Astrocyte (in vitro differentiated cells and primary cell): Measurements from ENCODE around the gene KISS1R. TPM values are rescaled to one million over a fixed set of nuclear protein-coding genes. Genes with fewer than 3 reads are reported as not detected.

Source experiments
- DNase-seq: peaks from one replicate; pipeline ENCODE4 v3.0.0-alpha.2; 2010; ENCODE audit warnings: low read depth
- FAIRE-seq: peaks from 2 replicates; lab custom pipeline; 2011; peaks lifted over from hg19 to GRCh38; lab: Jason Lieb, UNC
- H2AFZ ChIP-seq: 2 replicates; pipeline ENCODE4 v1.6.0; 2012; ENCODE audit warnings: low read depth, low read length, inconsistent platforms
- H3K27ac ChIP-seq: 2 replicates; pipeline ENCODE4 v1.5.1; 2011; ENCODE audit warnings: low read depth, low read length, inconsistent platforms
- H3K27me3 ChIP-seq: 2 replicates; pipeline ENCODE4 v1.6.0; 2011; ENCODE audit warnings: low read length, inconsistent platforms; ENCODE audit not compliant: insufficient read depth
- H3K36me3 ChIP-seq: 2 replicates; pipeline ENCODE4 v1.5.1; 2011; ENCODE audit warnings: low read length, inconsistent platforms; ENCODE audit not compliant: insufficient read depth
- H3K4me1 ChIP-seq: 2 replicates; pipeline ENCODE4 v1.5.1; 2011; ENCODE audit warnings: low read length, inconsistent platforms; ENCODE audit not compliant: insufficient read depth
- H3K4me2 ChIP-seq: 2 replicates; pipeline ENCODE4 v1.6.0; 2012; ENCODE audit warnings: low read length, inconsistent platforms
- H3K4me3 ChIP-seq: 2 replicates; pipeline ENCODE4 v1.5.1; 2011; ENCODE audit warnings: low read depth, mild to moderate bottlenecking, low read length, inconsistent platforms; ENCODE audit not compliant: insufficient read depth
- H3K79me2 ChIP-seq: 2 replicates; pipeline ENCODE4 v1.6.0; 2012; ENCODE audit warnings: mild to moderate bottlenecking, low read length, inconsistent platforms; ENCODE audit not compliant: insufficient read depth
- H3K9ac ChIP-seq: 2 replicates; pipeline ENCODE4 v1.6.0; 2012; ENCODE audit warnings: mild to moderate bottlenecking, low read length, inconsistent platforms
- H3K9me3 ChIP-seq: 2 replicates; pipeline ENCODE4 v1.5.1; 2012; ENCODE audit warnings: low read depth, mild to moderate bottlenecking, low read length, inconsistent platforms; ENCODE audit not compliant: insufficient read depth
- H4K20me1 ChIP-seq: 2 replicates; pipeline ENCODE4 v1.6.0; 2012; ENCODE audit warnings: low read length, inconsistent platforms; ENCODE audit not compliant: insufficient read depth
- H3K27ac Mint-ChIP-seq: one replicate; pipeline ENCODE4 v1.8.0; 2021; ENCODE audit warnings: mild to moderate bottlenecking, mixed read lengths; ENCODE audit not compliant: unreplicated experiment
- H3K27me3 Mint-ChIP-seq: one replicate; pipeline ENCODE4 v1.8.0; 2021; ENCODE audit warnings: low read depth, mixed read lengths; ENCODE audit not compliant: unreplicated experiment
- H3K36me3 Mint-ChIP-seq: one replicate; pipeline ENCODE4 v1.8.0; 2021; ENCODE audit warnings: low read depth, mixed read lengths; ENCODE audit not compliant: unreplicated experiment
- H3K4me1 Mint-ChIP-seq: one replicate; pipeline ENCODE4 v1.8.0; 2021; ENCODE audit warnings: low read depth, mixed read lengths; ENCODE audit not compliant: unreplicated experiment
- H3K4me3 Mint-ChIP-seq: one replicate; pipeline ENCODE4 v1.8.0; 2021; ENCODE audit warnings: mild to moderate bottlenecking, moderate library complexity, mixed read lengths; ENCODE audit not compliant: unreplicated experiment
- H3K9me3 Mint-ChIP-seq: one replicate; pipeline ENCODE4 v1.8.0; 2021; ENCODE audit warnings: mild to moderate bottlenecking, mixed read lengths; ENCODE audit not compliant: unreplicated experiment
- CTCF ChIP-seq: IDR thresholded peaks from 2 replicates; pipeline ENCODE4 v1.5.1; 2011; ENCODE audit warnings: low read depth, mild to moderate bottlenecking, inconsistent platforms, low read length, moderate library complexity; ENCODE audit not compliant: insufficient read depth
- EZH2 ChIP-seq: IDR thresholded peaks from 2 replicates; pipeline ENCODE4 v1.6.1; 2012; ENCODE audit warnings: mild to moderate bottlenecking, low read length, inconsistent platforms; ENCODE audit not compliant: insufficient read depth
- total RNA-seq: library from RNA; stranded (reverse); gene quantifications from 2 replicates; pipeline ENCODE4 v1.2.1, GENCODE V29; 2021

The KISS1R gene
- total RNA-seq, 1 donor from 2014 or later = not detected

GRCh38 chr19:870314-870713, 46.8 kb upstream of the KISS1R start:
- H2AFZ ChIP-seq = no peak overlapping the region
- H3K27me3 ChIP-seq = no peaks in the 10 kb centered on the region
- H3K79me2 ChIP-seq = no peaks in the 10 kb centered on the region
- no peak overlapping the region for H3K9ac ChIP-seq
- TF ChIP-seq EZH2 (no peak), CTCF (no peak)
- H3K4me2 ChIP-seq = no peak overlapping the region
- H3K4me1 ChIP-seq = peaks cover 19% of the 10 kb centered on the region
- peak overlapping the region; percentile 72 for H3K27ac Mint-ChIP-seq
- no peak for DNase-seq
- no peaks in the 10 kb centered on the region for H3K9me3 ChIP-seq
- peaks cover 24% of the 10 kb centered on the region for H4K20me1 ChIP-seq
- H3K9me3 Mint-ChIP-seq = no peaks in the 10 kb centered on the region
- FAIRE-seq = no peak
- peaks cover 4% of the 10 kb centered on the region for H3K36me3 ChIP-seq
- H3K27ac ChIP-seq = no peak overlapping the region
- H3K27me3 Mint-ChIP-seq = no peaks in the 10 kb centered on the region
- H3K4me1 Mint-ChIP-seq = peaks cover 2% of the 10 kb centered on the region
- H3K4me3 ChIP-seq = no peak overlapping the region
- peaks cover 9% of the 10 kb centered on the region for H3K36me3 Mint-ChIP-seq
- no peak overlapping the region for H3K4me3 Mint-ChIP-seq

- H3K9me3 ChIP-seq = no peaks in the 10 kb centered on the region
- H3K4me3 ChIP-seq = no peak overlapping the region
- H3K4me2 ChIP-seq = no peak overlapping the region
- H3K79me2 ChIP-seq = no peaks in the 10 kb centered on the region
- Mint-ChIP-seq H3K4me1 (peaks cover 2% of the 10 kb centered on the region), H3K36me3 (peaks cover 6% of the 10 kb centered on the region), H3K27ac (no peak overlapping the region), H3K9me3 (no peaks in the 10 kb centered on the region), H3K4me3 (no peak overlapping the region), H3K27me3 (no peaks in the 10 kb centered on the region)
- DNase-seq = peak; percentile 35
- H3K27me3 ChIP-seq = no peaks in the 10 kb centered on the region
- no peak overlapping the region for H3K9ac ChIP-seq
- peaks cover 24% of the 10 kb centered on the region for H4K20me1 ChIP-seq
- FAIRE-seq = no peak
- TF ChIP-seq EZH2 (no peak), CTCF (no peak)
- no peak overlapping the region for H2AFZ ChIP-seq
- H3K36me3 ChIP-seq = peaks cover 4% of the 10 kb centered on the region
- no peak overlapping the region for H3K27ac ChIP-seq
- H3K4me1 ChIP-seq = peaks cover 19% of the 10 kb centered on the region
These were observed 46.2 kb upstream of the KISS1R start for GRCh38 chr19:870963-871401.

GRCh38 chr19:871446-872265, 45.5 kb upstream of the KISS1R start:
- H4K20me1 ChIP-seq = peaks cover 24% of the 10 kb centered on the region
- FAIRE-seq = no peak
- H3K27ac ChIP-seq = no peak overlapping the region
- Mint-ChIP-seq H3K27me3 (no peaks in the 10 kb centered on the region), H3K4me3 (no peak overlapping the region), H3K27ac (no peak overlapping the region), H3K9me3 (no peaks in the 10 kb centered on the region), H3K36me3 (peaks cover 11% of the 10 kb centered on the region), H3K4me1 (peaks cover 2% of the 10 kb centered on the region)
- no peak overlapping the region for H3K9ac ChIP-seq
- no peak overlapping the region for H3K4me2 ChIP-seq
- H3K4me1 ChIP-seq = peaks cover 19% of the 10 kb centered on the region
- H3K4me3 ChIP-seq = no peak overlapping the region
- TF ChIP-seq CTCF = no peak
- TF ChIP-seq EZH2 = no peak
- peaks cover 4% of the 10 kb centered on the region for H3K36me3 ChIP-seq
- peak; percentile 34 for DNase-seq
- no peaks in the 10 kb centered on the region for H3K79me2 ChIP-seq
- H3K27me3 ChIP-seq = no peaks in the 10 kb centered on the region
- no peaks in the 10 kb centered on the region for H3K9me3 ChIP-seq
- no peak overlapping the region for H2AFZ ChIP-seq
